Measurements from ENCODE around the gene SLC35D3. TPM values are rescaled to one million over a fixed set of nuclear protein-coding genes. Genes with fewer than 3 reads are reported as not detected.
"Not testable (repeated sequence)": the region's sequence is repeated elsewhere in the genome, so short reads cannot be mapped to it uniquely, and the experiment has no call there.

The SLC35D3 gene
- total RNA-seq, 3 donors from 2014 or later = not detected

DNA sequence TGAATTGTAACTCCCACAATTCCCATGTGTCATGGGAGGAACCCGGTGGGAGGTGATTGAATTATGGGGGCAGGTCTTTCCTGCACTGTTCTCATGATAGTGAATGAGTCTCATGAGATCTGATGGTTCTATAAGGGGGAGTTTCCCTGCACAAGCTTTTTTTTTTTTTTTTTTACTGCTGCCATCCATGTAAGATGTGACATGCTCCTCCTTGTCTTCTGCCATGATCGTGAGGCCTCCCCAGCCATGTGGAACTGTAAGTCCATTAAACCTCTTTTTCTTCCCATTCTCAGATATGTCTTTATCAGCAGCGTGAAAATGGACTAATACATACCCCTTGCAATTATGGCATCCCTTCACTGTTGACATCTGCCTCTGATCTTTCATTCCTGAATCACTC is 17.6 kb upstream of the SLC35D3 start:
- H3K36me3 Mint-ChIP-seq (ENCODE audit: insufficient read depth) = peaks cover 28% of the 10 kb centered on the region
- not testable (repeated sequence) for H3K27me3 Mint-ChIP-seq (ENCODE audit: low read depth); H3K4me1 Mint-ChIP-seq (ENCODE audit: low read depth)

DNA sequence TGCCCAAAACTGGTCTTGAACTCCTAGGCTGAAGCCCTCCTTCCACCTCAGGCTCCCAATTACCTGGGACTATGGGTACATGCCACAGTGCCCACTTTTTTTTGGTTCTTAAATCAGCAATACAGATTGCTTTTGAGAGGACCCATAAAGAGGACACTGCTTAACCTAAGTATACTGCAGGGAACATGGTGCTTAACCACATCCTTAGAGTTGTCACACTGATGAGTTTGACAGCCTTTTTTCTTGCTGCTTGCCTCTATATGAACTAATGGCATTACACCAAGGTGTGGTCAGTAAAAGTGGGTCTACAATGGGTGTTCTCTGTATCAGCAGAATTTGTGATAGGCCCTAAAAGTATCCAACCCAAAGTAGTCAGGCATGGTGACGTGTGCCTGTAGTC is 7.2 kb upstream of the SLC35D3 start:
- no peak overlapping the region for H3K4me3 Mint-ChIP-seq
- no peak for ATAC-seq
- H3K4me1 Mint-ChIP-seq (ENCODE audit: low read depth) = peaks cover 3% of the 10 kb centered on the region
- H3K9me3 Mint-ChIP-seq = no peaks in the 10 kb centered on the region
- no peak for DNase-seq
- H3K36me3 Mint-ChIP-seq (ENCODE audit: insufficient read depth) = peaks cover 34% of the 10 kb centered on the region
- H3K27me3 Mint-ChIP-seq (ENCODE audit: low read depth) = peaks cover 18% of the 10 kb centered on the region

More for the DNA sequence above, 17.6 kb upstream of the SLC35D3 start:
- not testable (repeated sequence) for ATAC-seq, H3K4me3 Mint-ChIP-seq, DNase-seq, H3K9me3 Mint-ChIP-seq

DNA sequence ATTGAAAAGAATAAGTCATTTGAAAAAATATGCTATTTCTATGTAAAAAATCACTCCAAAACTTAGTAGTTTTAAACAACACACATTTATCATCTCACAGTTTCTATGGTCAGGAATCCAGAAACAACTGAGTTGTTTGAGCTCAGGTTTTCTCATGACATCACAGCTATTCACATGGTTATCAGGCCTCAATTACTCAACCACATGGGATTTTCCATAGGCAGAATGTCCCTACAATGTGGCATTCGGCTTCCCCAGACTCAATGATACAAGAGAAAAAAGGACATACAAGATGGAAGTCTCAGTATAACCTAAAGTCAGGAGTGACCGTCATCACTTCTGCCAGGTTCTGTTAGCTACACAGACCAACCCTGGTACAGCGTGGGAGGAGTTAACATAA is 3.4 kb upstream of the SLC35D3 start:
- DNase-seq (no peak), ATAC-seq (no peak)
- H3K9me3 Mint-ChIP-seq = no peaks in the 10 kb centered on the region
- peaks cover 44% of the 10 kb centered on the region for H3K27me3 Mint-ChIP-seq (ENCODE audit: low read depth)
- H3K4me1 Mint-ChIP-seq (ENCODE audit: low read depth) = peaks cover 25% of the 10 kb centered on the region
- H3K4me3 Mint-ChIP-seq = no peak overlapping the region
- peaks cover 14% of the 10 kb centered on the region for H3K36me3 Mint-ChIP-seq (ENCODE audit: insufficient read depth)

DNA sequence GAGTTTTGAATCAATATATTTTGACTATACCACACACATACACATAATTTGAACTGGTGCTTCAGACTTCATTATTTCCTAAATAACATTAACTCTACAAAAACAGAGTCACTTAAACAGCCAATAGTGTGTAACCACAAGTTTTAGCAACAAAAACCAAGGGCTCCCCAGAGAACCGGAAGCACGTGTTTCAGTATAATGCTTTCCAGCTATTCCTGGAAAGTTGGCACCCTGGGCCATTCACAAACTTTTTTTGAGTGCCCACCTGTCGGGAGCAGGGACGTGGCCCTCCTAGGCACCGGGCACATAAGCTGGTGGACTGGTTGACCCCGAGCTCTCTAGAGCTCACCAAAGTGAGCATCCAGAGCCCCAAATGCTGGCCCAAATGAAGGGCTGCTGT is 1.9 kb upstream of the SLC35D3 start:
- H3K27me3 Mint-ChIP-seq (ENCODE audit: low read depth) = peaks cover 56% of the 10 kb centered on the region
- no peak for DNase-seq
- H3K36me3 Mint-ChIP-seq (ENCODE audit: insufficient read depth) = peaks cover 12% of the 10 kb centered on the region
- peaks cover 29% of the 10 kb centered on the region for H3K4me1 Mint-ChIP-seq (ENCODE audit: low read depth)
- ATAC-seq = no peak
- no peaks in the 10 kb centered on the region for H3K9me3 Mint-ChIP-seq
- H3K4me3 Mint-ChIP-seq = peak overlapping the region; percentile 73

DNA sequence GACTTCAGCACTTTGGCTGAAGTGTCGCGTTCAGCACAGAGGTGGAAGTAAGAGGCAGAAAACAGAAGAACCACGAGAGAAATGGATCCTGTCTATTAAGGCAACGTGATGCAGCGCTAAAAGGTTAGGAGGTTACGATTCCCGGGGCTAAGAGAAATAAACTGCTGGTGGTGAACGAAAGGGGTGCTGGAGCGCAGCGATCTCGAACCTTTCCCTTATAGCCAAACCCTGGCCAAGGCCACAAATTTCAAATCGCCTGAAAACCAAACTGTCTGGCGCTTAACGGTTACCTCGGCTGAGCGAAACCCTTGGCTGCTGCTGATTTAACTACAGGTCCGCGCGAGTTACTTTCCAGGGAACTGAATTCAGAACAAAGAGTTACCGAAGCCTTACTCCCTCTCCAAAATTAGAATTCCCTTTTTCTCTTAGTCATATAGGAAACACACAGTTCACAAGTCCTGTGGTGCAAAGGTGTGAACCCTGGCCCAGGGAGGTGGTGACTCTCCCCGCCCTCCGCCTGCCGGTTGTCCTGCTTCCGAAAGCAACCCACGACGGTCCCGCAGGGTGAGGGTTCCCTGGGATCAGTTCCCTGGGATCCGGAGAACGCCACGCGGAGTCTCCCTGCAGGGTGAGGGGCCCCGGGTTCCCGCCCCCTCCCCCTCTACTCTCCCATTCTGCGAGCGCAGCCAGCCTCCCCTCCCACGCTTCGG is 1.3 kb upstream of the SLC35D3 start:
- Mint-ChIP-seq H3K9me3 (no peaks in the 10 kb centered on the region), H3K27me3 (ENCODE audit: low read depth) (peaks cover 59% of the 10 kb centered on the region), H3K36me3 (ENCODE audit: insufficient read depth) (peaks cover 6% of the 10 kb centered on the region), H3K4me1 (ENCODE audit: low read depth) (peaks cover 29% of the 10 kb centered on the region), H3K4me3 (peak overlapping the region; percentile 73)
- ATAC-seq (peak; percentile 19 to 44), DNase-seq (no peak)

DNA sequence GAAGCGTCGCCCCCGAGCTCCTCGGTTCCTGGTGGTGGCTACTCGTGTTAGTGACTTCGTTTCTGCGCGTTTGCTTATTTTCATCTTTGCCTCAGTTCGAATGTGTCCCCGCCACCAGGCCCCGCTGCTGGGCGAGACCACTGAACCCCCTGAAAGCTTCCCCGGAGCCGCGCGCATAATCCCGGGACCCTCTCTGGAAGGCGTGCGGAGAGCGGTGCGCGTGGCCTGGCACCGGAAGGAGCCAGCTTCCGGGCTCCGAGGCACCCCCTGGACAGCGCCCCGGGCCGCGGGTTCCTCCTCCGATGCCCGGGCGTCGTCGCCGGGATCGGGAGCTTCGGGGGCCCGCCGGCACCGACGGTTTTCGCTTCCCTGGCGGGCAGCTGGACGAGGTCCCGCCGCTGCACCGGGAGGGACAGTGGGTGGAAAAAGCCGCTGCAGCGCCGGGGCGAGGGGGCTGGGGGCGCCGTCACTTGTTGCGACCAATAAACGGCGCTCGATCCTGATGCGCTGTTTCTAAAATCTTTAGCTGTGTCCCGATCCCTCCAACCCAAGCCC is 643 bp upstream of the SLC35D3 start:
- H3K4me1 Mint-ChIP-seq (ENCODE audit: low read depth) = peaks cover 29% of the 10 kb centered on the region
- H3K27me3 Mint-ChIP-seq (ENCODE audit: low read depth) = peaks cover 64% of the 10 kb centered on the region
- no peaks in the 10 kb centered on the region for H3K9me3 Mint-ChIP-seq
- peaks cover 4% of the 10 kb centered on the region for H3K36me3 Mint-ChIP-seq (ENCODE audit: insufficient read depth)
- peak overlapping the region; percentile 73 for H3K4me3 Mint-ChIP-seq
- ATAC-seq (peak in 1 of 2 donors; percentile 27), DNase-seq (no peak)

DNA sequence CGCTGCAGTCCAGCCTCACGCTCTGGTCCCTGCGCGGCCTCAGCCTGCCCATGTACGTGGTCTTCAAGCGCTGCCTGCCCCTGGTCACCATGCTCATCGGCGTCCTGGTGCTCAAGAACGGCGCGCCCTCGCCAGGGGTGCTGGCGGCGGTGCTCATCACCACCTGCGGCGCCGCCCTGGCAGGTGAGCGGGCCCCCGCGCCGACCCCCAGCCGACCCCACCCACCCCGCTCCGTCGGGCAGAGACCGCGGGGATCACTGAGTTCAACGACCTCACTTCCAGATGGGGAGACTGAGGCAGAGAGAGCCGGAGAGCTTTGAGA is 545 bp downstream of the SLC35D3 start:
- Mint-ChIP-seq H3K4me1 (ENCODE audit: low read depth) (peaks cover 29% of the 10 kb centered on the region), H3K27me3 (ENCODE audit: low read depth) (peaks cover 62% of the 10 kb centered on the region), H3K36me3 (ENCODE audit: insufficient read depth) (peaks cover 1% of the 10 kb centered on the region), H3K4me3 (peak overlapping the region; percentile 78), H3K9me3 (no peaks in the 10 kb centered on the region)
- peak; percentile 9 to 22 for ATAC-seq
- DNase-seq = no peak

DNA sequence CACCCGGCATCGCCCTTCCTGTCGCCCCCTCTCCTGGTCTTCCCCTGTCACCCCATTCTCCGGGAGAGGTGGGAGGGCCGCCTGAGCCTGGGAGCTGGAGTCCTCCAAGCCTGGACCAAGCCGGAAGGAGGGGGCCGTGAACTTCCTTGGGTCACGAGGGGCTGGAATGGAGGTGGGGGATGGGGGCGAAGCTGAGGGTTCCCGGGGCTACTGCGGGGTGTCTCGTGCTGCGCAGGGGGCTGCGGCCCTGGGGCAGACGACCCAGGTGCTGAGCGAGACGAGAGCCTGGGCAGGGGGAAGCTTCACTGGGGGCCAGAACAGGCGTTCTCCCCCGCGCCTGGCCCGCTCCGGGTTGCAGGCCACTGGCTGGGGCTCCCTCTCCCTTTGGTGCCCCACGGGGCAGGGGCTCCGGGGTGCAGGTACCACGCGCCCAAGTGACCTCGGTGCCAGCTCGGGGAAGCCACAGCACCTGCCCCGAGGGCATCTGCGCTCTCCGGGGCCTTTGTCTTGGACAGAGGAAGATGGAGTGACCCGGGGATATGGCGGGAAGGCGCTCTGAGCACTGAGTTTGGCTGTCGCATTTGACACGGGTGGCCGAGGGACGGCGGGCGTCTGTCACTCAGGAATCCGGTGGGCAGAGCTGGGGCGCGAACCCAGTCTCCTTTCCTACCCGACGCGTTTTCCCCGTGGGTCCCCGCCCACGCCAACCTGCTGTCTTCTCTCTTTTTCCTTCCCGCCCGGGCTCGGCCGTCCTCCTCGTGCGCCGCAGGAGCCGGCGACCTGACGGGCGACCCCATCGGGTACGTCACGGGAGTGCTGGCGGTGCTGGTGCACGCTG is 1.2 kb downstream of the SLC35D3 start:
- no peaks in the 10 kb centered on the region for H3K9me3 Mint-ChIP-seq
- DNase-seq (no peak), ATAC-seq (no peak)
- H3K4me3 Mint-ChIP-seq = peak overlapping the region; percentile 61
- peaks cover 1% of the 10 kb centered on the region for H3K36me3 Mint-ChIP-seq (ENCODE audit: insufficient read depth)
- H3K27me3 Mint-ChIP-seq (ENCODE audit: low read depth) = peaks cover 61% of the 10 kb centered on the region
- peaks cover 29% of the 10 kb centered on the region for H3K4me1 Mint-ChIP-seq (ENCODE audit: low read depth)

DNA sequence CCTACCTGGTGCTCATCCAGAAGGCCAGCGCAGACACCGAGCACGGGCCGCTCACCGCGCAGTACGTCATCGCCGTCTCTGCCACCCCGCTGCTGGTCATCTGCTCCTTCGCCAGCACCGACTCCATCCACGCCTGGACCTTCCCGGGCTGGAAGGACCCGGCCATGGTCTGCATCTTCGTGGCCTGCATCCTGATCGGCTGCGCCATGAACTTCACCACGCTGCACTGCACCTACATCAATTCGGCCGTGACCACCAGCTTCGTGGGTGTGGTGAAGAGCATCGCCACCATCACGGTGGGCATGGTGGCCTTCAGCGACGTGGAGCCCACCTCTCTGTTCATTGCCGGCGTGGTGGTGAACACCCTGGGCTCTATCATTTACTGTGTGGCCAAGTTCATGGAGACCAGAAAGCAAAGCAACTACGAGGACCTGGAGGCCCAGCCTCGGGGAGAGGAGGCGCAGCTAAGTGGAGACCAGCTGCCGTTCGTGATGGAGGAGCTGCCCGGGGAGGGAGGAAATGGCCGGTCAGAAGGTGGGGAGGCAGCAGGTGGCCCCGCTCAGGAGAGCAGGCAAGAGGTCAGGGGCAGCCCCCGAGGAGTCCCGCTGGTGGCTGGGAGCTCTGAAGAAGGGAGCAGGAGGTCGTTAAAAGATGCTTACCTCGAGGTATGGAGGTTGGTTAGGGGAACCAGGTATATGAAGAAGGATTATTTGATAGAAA is 2.0 kb downstream of the SLC35D3 start:
- H3K4me1 Mint-ChIP-seq (ENCODE audit: low read depth) = peaks cover 29% of the 10 kb centered on the region
- no peaks in the 10 kb centered on the region for H3K9me3 Mint-ChIP-seq
- peaks cover 53% of the 10 kb centered on the region for H3K27me3 Mint-ChIP-seq (ENCODE audit: low read depth)
- DNase-seq (no peak), ATAC-seq (no peak)
- no peaks in the 10 kb centered on the region for H3K36me3 Mint-ChIP-seq (ENCODE audit: insufficient read depth)
- peak overlapping the region; percentile 61 for H3K4me3 Mint-ChIP-seq

DNA sequence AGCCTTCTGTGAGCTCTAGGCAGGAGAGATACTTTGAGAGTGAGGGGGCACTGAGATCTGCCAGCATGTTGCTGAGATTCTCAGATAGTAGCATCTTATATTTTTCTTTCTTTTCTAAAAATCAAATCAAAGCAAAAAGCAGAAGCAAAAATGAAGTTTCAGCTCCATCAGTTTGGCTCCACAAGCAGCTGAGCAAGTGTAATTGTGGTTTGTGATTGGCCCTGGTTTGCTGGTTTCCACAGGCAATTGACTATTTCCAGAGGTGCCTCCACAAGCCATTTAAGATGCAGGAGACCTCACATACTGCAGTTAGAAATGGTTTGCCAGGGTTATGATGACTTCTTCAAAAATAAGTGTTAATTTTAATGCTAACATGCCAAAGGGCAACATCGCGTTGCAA is 4.3 kb downstream of the SLC35D3 start:
- Mint-ChIP-seq H3K9me3 (no peaks in the 10 kb centered on the region), H3K4me1 (ENCODE audit: low read depth) (peaks cover 13% of the 10 kb centered on the region), H3K4me3 (no peak overlapping the region), H3K27me3 (ENCODE audit: low read depth) (peaks cover 44% of the 10 kb centered on the region), H3K36me3 (ENCODE audit: insufficient read depth) (no peaks in the 10 kb centered on the region)
- DNase-seq (no peak), ATAC-seq (no peak)

DNA sequence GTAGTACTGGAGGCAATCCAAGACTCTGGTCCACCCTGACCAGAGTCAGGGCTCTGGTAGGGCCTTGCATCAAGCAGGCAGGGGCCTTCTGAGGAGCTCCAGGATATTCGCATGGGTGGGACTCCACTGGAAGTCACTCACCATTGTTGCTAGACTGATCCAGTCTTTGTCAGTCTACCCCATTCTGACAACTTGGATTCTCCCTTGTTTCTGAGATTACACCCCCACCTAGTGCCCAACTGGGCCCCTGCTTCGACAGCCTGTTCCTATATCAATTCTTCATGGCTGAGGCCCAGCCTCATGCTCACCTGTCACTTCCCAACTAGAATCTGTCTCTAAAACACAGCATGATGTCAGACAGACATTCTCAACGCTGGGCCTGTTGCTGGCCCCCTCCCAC is 5.2 kb downstream of the SLC35D3 start:
- no peak for ATAC-seq
- Mint-ChIP-seq H3K4me1 (ENCODE audit: low read depth) (peaks cover 11% of the 10 kb centered on the region), H3K27me3 (ENCODE audit: low read depth) (peaks cover 48% of the 10 kb centered on the region), H3K4me3 (no peak overlapping the region), H3K9me3 (no peaks in the 10 kb centered on the region), H3K36me3 (ENCODE audit: insufficient read depth) (no peaks in the 10 kb centered on the region)
- DNase-seq = no peak

DNA sequence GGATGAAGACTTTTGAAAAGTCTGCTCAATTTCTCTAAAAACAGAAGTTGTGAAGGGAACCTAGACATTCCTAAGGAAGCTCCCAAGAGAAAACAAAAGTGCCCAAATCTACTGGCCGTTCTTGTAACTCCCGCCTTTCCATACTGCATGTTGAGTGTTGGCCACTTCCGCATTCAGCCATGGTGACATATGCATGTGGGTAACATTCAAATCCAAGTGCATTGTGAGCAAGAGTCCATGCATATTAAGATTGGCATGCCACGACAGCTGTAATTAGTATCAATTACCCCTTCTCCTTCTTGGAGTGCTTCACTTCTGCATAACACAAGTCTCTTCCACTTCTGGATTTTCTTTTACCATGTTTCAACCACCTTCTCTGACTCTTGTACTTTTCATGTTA is 8.4 kb downstream of the SLC35D3 start:
- ATAC-seq (no peak), DNase-seq (no peak)
- no peaks in the 10 kb centered on the region for H3K9me3 Mint-ChIP-seq
- peaks cover 45% of the 10 kb centered on the region for H3K27me3 Mint-ChIP-seq (ENCODE audit: low read depth)
- no peaks in the 10 kb centered on the region for H3K4me1 Mint-ChIP-seq (ENCODE audit: low read depth)
- H3K36me3 Mint-ChIP-seq (ENCODE audit: insufficient read depth) = no peaks in the 10 kb centered on the region
- no peak overlapping the region for H3K4me3 Mint-ChIP-seq

DNA sequence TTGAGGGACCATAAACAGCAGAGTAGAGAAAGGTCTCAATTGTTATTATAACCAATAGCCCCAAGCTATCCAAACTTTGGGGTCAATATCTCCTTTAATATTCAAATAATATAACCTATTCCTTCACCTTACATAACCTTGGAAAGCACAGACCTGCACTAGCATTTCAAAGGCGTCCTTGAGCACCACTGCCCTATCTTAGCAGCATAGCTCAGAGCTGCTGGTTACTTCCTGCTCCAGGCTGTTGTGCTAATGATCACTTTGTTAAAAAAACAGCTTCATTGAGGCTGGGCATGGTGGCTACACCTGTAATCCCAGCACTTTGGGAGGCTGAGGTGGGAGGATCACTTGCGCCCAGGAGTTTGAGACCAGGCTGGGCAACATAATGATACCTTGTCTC is 10.5 kb downstream of the SLC35D3 start:
- DNase-seq (no peak), ATAC-seq (no peak)
- Mint-ChIP-seq H3K36me3 (ENCODE audit: insufficient read depth) (no peaks in the 10 kb centered on the region), H3K9me3 (no peaks in the 10 kb centered on the region), H3K4me1 (ENCODE audit: low read depth) (no peaks in the 10 kb centered on the region), H3K4me3 (no peak overlapping the region), H3K27me3 (ENCODE audit: low read depth) (peaks cover 45% of the 10 kb centered on the region)

DNA sequence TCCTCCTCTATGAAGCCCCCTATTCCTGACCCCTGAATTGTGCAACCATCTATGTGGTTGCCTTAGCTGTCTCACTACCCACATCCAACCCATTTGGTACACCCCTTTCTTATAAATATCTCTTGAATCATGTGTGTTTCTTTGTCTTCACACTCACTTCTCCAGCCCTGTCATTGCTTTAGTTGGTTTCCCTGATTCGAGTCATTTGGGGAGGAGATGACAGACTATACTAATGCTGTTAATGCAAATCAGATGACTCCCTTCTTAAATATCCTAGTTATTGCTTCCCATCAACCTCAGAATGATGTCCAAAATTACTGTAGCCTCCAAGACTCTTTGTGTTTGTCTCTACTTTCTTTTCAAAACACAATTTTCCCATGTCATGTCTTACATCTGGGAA is 23.0 kb downstream of the SLC35D3 start:
- no peaks in the 10 kb centered on the region for H3K4me1 Mint-ChIP-seq (ENCODE audit: low read depth)
- H3K27me3 Mint-ChIP-seq (ENCODE audit: low read depth) = peaks cover 11% of the 10 kb centered on the region
- H3K36me3 Mint-ChIP-seq (ENCODE audit: insufficient read depth) = no peaks in the 10 kb centered on the region
- H3K4me3 Mint-ChIP-seq = no peak overlapping the region
- ATAC-seq (peak; percentile 55 to 62), DNase-seq (no peak)
- H3K9me3 Mint-ChIP-seq = peaks cover 12% of the 10 kb centered on the region
